Measurements from ENCODE around the gene AKAP13.

DNA sequence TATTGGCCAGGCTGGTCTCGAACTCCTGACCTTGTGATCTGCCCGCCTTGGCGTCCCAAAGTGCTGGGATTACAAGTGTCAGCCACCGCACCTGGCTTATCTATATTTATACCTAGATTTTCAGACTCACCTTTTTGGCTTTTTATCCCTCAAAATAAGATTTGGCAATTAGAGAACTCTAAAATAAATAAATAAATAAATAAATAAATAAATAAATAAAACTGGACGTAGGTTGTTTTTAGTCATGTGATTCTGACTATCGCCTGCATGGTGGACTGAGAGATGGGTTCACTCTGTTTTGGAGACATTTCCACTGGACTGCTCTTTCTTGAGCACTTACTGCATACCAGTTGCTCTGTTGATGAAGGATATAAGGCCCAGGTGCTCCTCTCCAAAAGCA lies 46.2 kb upstream of the AKAP13 start:
- TF ChIP-seq ZNF548 (tag by site-specific recombination; IDR thresholded peaks at IDR 0.05) = no peak
- TF ChIP-seq, protein P1, sequence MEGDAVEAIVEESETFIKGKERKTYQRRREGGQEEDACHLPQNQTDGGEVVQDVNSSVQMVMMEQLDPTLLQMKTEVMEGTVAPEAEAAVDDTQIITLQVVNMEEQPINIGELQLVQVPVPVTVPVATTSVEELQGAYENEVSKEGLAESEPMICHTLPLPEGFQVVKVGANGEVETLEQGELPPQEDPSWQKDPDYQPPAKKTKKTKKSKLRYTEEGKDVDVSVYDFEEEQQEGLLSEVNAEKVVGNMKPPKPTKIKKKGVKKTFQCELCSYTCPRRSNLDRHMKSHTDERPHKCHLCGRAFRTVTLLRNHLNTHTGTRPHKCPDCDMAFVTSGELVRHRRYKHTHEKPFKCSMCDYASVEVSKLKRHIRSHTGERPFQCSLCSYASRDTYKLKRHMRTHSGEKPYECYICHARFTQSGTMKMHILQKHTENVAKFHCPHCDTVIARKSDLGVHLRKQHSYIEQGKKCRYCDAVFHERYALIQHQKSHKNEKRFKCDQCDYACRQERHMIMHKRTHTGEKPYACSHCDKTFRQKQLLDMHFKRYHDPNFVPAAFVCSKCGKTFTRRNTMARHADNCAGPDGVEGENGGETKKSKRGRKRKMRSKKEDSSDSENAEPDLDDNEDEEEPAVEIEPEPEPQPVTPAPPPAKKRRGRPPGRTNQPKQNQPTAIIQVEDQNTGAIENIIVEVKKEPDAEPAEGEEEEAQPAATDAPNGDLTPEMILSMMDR (tag by site-specific recombination; IDR thresholded peaks at IDR 0.05) = no peak
- TF ChIP-seq SCRT2 (tag by site-specific recombination; IDR thresholded peaks at IDR 0.05) = no peak
- no peak for TF ChIP-seq ZNF366 (tag by site-specific recombination; conservative IDR thresholded peaks at IDR 0.05)
- no peak for TF ChIP-seq MEIS1 (CRISPR knock-in tag; IDR thresholded peaks at IDR 0.05; ENCODE audit: borderline replicate concordance)
- TF ChIP-seq, protein P2, sequence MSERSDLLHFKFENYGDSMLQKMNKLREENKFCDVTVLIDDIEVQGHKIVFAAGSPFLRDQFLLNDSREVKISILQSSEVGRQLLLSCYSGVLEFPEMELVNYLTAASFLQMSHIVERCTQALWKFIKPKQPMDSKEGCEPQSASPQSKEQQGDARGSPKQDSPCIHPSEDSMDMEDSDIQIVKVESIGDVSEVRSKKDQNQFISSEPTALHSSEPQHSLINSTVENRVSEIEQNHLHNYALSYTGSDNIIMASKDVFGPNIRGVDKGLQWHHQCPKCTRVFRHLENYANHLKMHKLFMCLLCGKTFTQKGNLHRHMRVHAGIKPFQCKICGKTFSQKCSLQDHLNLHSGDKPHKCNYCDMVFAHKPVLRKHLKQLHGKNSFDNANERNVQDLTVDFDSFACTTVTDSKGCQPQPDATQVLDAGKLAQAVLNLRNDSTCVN (tag by site-specific recombination; optimal IDR thresholded peaks at IDR 0.05) = no peak

All from HEK293 (cell line).